ENCODE measurements around the gene PRSS2.
"Not testable (repeated sequence)": the region's sequence is repeated elsewhere in the genome, so short reads cannot be mapped to it uniquely, and the experiment has no call there.

Gene PRSS2

DNA sequence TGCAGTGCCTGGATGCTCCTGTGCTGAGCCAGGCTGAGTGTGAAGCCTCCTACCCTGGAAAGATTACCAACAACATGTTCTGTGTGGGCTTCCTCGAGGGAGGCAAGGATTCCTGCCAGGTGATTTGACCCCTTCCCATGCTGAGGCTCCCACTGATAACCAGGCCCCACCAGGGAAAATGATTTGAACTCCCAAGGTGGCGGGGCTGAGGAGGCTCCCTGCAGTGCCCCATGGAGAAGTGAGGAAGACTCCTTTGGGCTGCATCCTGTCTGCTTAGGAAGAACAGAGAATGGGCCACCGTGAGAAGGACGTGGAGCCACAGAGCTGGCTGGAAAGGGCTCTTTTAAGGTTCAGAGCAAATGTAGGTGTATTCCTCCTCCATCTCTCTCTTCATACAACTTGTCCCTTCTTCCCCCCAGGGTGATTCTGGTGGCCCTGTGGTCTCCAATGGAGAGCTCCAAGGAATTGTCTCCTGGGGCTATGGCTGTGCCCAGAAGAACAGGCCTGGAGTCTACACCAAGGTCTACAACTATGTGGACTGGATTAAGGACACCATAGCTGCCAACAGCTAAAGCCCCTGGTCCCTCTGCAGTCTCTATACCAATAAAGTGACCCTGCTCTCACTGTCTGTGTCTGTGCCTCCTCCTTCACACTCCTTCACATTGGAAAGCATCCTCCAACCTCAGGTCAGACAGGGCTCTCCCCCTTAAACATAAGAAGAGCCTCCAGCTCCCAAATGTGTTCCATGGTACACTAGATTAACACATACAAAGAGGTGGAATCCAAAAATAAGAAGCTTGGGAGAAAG, 3.4 kb downstream of the PRSS2 start:
- no peak for DNase-seq (ENCODE audit: low read depth)
- TF ChIP-seq, protein P1, sequence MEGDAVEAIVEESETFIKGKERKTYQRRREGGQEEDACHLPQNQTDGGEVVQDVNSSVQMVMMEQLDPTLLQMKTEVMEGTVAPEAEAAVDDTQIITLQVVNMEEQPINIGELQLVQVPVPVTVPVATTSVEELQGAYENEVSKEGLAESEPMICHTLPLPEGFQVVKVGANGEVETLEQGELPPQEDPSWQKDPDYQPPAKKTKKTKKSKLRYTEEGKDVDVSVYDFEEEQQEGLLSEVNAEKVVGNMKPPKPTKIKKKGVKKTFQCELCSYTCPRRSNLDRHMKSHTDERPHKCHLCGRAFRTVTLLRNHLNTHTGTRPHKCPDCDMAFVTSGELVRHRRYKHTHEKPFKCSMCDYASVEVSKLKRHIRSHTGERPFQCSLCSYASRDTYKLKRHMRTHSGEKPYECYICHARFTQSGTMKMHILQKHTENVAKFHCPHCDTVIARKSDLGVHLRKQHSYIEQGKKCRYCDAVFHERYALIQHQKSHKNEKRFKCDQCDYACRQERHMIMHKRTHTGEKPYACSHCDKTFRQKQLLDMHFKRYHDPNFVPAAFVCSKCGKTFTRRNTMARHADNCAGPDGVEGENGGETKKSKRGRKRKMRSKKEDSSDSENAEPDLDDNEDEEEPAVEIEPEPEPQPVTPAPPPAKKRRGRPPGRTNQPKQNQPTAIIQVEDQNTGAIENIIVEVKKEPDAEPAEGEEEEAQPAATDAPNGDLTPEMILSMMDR (IDR thresholded peaks at IDR 0.05; ENCODE audit: low read depth, low read length, missing control alignments): no peak
- H3K4me3 ChIP-seq (ENCODE audit: low read depth, low read length): no peak overlapping the region

DNA sequence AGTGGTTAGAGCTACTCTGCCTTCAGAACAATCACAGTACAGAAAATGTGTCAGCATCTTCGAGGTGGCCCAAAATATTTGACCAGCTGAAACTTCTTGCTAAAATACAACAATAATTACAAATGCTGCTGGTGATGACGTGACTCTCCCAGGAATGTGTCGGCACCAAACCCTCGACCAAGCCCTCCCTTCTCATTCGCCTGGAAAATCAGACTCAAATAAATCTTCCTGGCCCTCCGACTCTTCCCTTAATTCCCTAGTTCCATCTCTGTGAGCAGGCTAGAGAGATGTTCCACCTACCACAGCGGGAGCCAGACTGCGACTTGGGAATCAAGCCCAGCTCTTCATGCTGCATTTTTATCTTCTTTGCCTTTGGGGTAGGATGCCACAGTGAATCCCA, 4.1 kb downstream of the PRSS2 start:
- TF ChIP-seq, protein P1 (IDR thresholded peaks at IDR 0.05; ENCODE audit: low read depth, low read length, missing control alignments): no peak
- DNase-seq (ENCODE audit: low read depth): no peak
- H3K4me3 ChIP-seq (ENCODE audit: low read depth, low read length): no peak overlapping the region

DNA sequence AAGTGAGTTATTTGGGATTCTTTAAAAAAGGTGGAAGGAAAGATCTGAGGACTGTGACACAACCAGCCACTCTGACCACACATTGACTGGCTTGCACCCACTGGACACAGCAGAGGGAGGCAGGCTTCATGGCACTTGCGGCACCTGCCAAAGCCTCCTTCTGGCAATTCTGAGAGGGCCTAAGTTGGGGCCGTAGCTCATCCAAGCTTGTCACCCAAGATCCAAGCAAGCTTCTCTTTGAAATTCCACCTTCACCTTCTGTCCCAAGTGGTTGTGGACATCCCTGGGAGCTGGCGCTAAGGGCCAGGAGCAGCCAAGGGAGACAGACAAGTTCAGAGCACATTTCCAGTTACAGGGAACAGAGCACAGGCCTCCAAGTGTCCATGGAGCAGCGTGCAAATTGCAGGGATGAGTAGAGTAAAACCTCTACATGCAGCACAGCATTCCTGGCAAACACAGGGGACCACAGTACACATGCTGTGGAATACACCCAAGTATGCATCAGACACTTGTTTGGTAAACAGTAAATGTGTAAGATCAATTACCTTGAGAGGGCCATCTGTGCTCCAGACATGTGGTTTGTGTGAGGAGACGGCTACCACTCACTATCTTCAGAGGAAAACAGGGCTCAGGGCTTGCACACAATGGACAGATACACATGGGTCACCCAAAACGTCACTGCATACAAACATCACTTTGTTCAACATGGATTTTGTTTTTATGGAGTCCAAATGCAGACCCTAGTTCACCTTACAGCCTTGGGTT, 4.8 kb downstream of the PRSS2 start:
- DNase-seq (ENCODE audit: low read depth); H3K4me3 ChIP-seq (ENCODE audit: low read depth, low read length): not testable (repeated sequence)

DNA sequence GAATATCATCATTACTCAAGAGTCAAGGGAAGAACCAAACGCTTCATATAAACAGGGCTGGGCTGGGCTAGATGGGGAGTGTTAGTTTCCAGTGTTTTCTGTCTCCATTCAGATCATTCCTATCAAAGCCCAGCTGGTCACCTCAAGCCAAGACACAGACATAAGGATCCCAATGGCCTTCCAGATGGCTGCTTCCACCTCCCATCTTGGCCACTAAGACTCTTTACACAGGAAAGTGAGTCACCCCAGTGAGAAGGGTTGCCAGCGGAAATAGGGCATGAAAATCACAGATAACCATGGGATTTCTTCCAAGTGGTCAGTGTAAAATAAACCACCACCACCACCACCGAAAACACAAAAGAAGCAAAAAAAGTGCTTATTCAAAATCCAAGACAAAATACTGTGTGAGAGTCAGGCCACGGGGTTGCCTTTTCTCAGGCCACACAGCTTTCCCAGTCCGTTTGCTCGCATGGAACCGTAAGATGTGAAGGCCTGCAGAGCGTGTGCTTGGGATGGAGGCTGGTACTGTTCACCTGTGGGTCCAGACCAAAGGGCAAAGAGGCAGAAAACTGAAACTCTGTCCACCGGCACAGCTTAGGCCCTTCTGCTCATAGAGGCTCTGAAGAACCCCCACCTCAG, 5.6 kb downstream of the PRSS2 start:
- no peak overlapping the region for H3K4me3 ChIP-seq (ENCODE audit: low read depth, low read length)
- TF ChIP-seq, protein P1 (IDR thresholded peaks at IDR 0.05; ENCODE audit: low read depth, low read length, missing control alignments): no peak

DNA sequence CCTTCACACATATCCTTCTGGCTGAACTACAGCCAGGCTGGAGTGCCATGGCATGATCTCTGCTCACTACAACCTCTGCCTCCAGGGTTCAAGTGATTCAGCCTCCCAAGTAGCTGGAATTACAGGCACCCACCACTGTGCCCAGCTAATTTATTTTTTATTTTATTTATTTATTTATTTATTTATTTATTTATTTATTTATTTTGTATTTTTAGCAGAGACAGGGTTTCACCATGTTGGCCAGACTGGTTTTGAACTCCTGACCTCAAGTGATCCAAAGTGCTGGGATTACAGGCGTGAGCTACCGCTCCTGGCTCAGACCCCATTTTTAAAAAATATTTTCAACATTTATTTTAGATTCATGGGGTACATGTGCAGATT, 6.1 kb downstream of the PRSS2 start:
- not testable (repeated sequence) for H3K4me3 ChIP-seq (ENCODE audit: low read depth, low read length)

More for the DNA sequence above, 5.6 kb downstream of the PRSS2 start:
- DNase-seq (ENCODE audit: low read depth): no peak

DNA sequence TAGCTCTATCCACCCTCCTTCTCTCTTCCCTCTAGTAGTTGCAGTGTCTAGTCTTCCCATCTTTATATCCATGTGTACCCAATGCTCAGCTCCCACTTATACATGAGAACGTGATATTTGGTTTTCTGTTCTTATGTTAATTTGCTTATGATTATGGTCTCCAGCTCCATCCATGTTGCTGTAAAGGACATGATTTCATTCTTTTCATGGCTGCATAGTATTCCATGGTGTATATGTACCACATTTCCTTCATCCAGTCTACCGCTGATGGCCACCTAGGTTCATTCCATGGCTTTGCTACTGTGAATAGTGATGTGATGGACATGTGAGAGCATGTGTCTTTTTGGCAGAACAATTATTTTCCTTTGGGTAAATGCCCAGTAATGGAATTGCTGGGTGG, 6.5 kb downstream of the PRSS2 start:
- DNase-seq (ENCODE audit: low read depth): no peak
- no peak overlapping the region for H3K4me3 ChIP-seq (ENCODE audit: low read depth, low read length)
- TF ChIP-seq, protein P1 (IDR thresholded peaks at IDR 0.05; ENCODE audit: low read depth, low read length, missing control alignments): no peak

More for the DNA sequence above, 6.1 kb downstream of the PRSS2 start:
- DNase-seq (ENCODE audit: low read depth): not testable (repeated sequence)

DNA sequence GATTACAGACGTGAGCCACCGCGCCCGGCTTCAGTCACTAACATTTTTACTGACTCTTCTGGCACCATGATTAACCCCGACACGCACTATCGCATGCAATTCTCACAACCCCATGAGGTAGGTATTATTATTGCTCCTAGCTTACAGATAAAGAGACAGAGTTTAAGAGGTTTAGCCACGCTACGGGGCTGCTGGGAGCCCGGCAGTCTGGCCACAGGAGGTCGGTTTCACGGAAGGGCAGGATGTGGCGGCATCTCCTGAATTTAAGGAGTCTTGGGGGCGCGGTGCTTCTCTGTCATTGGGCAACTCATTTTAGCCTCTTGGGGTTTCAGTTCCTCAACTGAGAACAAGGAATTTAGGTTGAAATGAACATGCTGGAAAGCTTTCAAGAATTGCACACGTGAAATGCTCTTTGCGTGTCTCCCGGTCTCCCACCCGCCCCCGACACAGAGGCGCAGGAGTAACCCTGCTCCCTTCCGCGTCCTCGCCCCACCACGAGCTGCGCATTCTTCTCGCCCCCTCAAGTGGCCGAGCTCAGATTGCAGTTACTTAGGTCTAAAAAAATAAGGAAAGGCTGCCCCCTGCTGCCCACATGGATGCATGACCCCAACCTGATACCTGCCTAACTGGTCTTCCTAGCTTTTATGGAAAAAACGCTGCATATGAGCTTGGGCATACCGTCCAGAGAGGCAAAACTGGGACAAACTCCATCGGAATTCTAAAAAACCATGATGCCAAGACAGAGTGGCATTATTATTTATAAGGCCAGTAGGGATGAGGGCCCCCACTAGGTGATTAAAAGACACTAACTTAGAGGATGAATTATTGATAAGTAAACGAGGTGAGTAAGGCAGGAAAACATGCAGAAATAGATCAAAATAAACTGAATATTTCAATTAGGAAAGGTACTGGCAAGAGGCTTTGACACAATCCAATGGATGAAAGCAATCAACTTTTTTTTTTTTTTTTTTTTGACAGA, 12.4 kb downstream of the PRSS2 start:
- peak overlapping the region; percentile 36 for H3K4me3 ChIP-seq (ENCODE audit: low read depth, low read length)

More for the DNA sequence above, 12.4 kb downstream of the PRSS2 start:
- TF ChIP-seq, protein P1 (IDR thresholded peaks at IDR 0.05; ENCODE audit: low read depth, low read length, missing control alignments): peak; percentile 89
- peak; percentile 86 for DNase-seq (ENCODE audit: low read depth)

All from GM12864 (cell line).